HL-60 (cell line): ENCODE measurements around the gene TRIM58.

Source experiments
- DNase-seq, 2 experiments: peaks; one replicate each; pipeline ENCODE4 v3.0.0-alpha.2; 2010 to 2020; ENCODE audit warnings: low read depth in 1 of 2, low spot score in 1 of 2
- H3K27ac ChIP-seq: fragments of 250-450 bp; sonication (Bioruptor Pico); replicated peaks from 2 replicates; pipeline ENCODE4 v1.5.1; 2020; ENCODE audit warnings: mild to moderate bottlenecking, moderate library complexity
- H3K27me3 ChIP-seq: fragments of 250-450 bp; sonication (Bioruptor Pico); 2 replicates; pipeline ENCODE4 v1.5.1; 2021; ENCODE audit warnings: mild to moderate bottlenecking, moderate library complexity; ENCODE audit not compliant: insufficient read depth, poor library complexity, severe bottlenecking
- H3K4me3 ChIP-seq: replicated peaks from 2 replicates; pipeline ENCODE4 v1.5.1; 2011; ENCODE audit warnings: mild to moderate bottlenecking, control low read depth, low read length; ENCODE audit not compliant: insufficient read depth
- CTCF ChIP-seq: IDR thresholded peaks from one replicate; pipeline ENCODE4 v1.5.1; 2011; ENCODE audit warnings: low read length, control low read depth, inconsistent platforms; ENCODE audit not compliant: insufficient read depth
- GABPA ChIP-seq: IDR thresholded peaks from 2 replicates; pipeline ENCODE4 v1.6.1; 2012; ENCODE audit warnings: low read depth
- POLR2AphosphoS5 ChIP-seq: IDR thresholded peaks from 2 replicates; pipeline ENCODE4 v1.6.1; 2012; ENCODE audit warnings: low read depth
- REST ChIP-seq: IDR thresholded peaks from 2 replicates; pipeline ENCODE4 v1.6.1; 2012; ENCODE audit warnings: low read depth; ENCODE audit not compliant: insufficient replicate concordance
- SPI1 ChIP-seq: IDR thresholded peaks from 2 replicates; pipeline ENCODE4 v1.6.1; 2012; ENCODE audit warnings: low read depth, mild to moderate bottlenecking, borderline replicate concordance

TRIM58 gene

GRCh38 chr1:247864644-247865043 is 7.7 kb downstream of the TRIM58 start:
- Histone ChIP-seq H3K4me3 (no peak overlapping the region), H3K27me3 (no peaks in the 10 kb centered on the region), H3K27ac (no peak overlapping the region)
- TF ChIP-seq REST (no peak), CTCF (no peak), SPI1 (no peak), POLR2AphosphoS5 (no peak), GABPA (no peak)
- DNase-seq, result no peak

GRCh38 chr1:247865416-247865815 is 8.4 kb downstream of the TRIM58 start:
- DNase-seq, result no peak
- TF ChIP-seq POLR2AphosphoS5, result no peak
- no peak overlapping the region for H3K4me3 ChIP-seq
- H3K27me3 ChIP-seq, result no peaks in the 10 kb centered on the region
- no peak overlapping the region for H3K27ac ChIP-seq

GRCh38 chr1:247883346-247883745 is 26.4 kb downstream of the TRIM58 start:
- TF ChIP-seq CTCF (no peak), REST (no peak), SPI1 (no peak), GABPA (no peak)
- Histone ChIP-seq H3K4me3 (no peak overlapping the region), H3K27me3 (no peaks in the 10 kb centered on the region), H3K27ac (no peak overlapping the region)
- no peak for DNase-seq

- TF ChIP-seq POLR2AphosphoS5, result no peak
- TF ChIP-seq GABPA, result no peak
- TF ChIP-seq REST, result no peak
- no peak for TF ChIP-seq CTCF
- no peak for TF ChIP-seq SPI1
- no peak for DNase-seq
- Histone ChIP-seq H3K4me3 (no peak overlapping the region), H3K27me3 (no peaks in the 10 kb centered on the region), H3K27ac (no peak overlapping the region)
Measured at GRCh38 chr1:247884797-247885413, 27.9 kb downstream of the TRIM58 start.
